VCaP (cell line): ENCODE measurements around the gene FOXP4.

ENCODE experiments used
- H3K27ac ChIP-seq: fragments of 450-650 bp; 2 replicates; pipeline ENCODE4 v1.5.1; 2017
- CTCF ChIP-seq: fragments of 450-650 bp; conservative IDR thresholded peaks from 2 replicates; pipeline ENCODE4 v1.5.1; 2017; ENCODE audit warnings: mild to moderate bottlenecking, moderate library complexity

Gene FOXP4

GRCh38 chr6:41626917-41627316 lies 80.7 kb downstream of the FOXP4 start:
- H3K27ac ChIP-seq: no peak overlapping the region

DNA sequence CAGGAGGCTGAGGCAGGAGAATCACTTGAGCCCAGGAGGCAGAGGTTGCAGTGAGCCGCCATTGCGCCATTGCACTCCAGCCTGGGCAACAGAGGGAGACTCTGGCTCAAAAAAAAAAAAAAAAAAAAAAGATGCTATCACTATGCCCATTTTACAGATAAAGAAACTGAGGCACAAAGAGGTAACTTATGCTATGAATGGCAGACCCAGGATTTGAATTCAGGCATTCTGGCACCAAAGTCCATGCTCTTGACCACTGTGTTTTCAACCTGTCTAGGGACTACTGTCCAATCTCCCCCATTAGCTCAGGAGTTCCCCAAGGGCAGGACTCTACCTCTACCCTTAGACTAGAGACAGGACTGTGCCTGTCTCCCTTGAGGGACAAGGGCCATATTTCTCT lies 82.9 kb downstream of the FOXP4 start:
- H3K27ac ChIP-seq: no peak overlapping the region

More at GRCh38 chr6:41626917-41627316, 80.7 kb downstream of the FOXP4 start:
- no peak for TF ChIP-seq CTCF

GRCh38 chr6:41630069-41630468 lies 83.9 kb downstream of the FOXP4 start:
- TF ChIP-seq CTCF: no peak
- no peak overlapping the region for H3K27ac ChIP-seq

More for the DNA sequence above, 82.9 kb downstream of the FOXP4 start:
- no peak for TF ChIP-seq CTCF

DNA sequence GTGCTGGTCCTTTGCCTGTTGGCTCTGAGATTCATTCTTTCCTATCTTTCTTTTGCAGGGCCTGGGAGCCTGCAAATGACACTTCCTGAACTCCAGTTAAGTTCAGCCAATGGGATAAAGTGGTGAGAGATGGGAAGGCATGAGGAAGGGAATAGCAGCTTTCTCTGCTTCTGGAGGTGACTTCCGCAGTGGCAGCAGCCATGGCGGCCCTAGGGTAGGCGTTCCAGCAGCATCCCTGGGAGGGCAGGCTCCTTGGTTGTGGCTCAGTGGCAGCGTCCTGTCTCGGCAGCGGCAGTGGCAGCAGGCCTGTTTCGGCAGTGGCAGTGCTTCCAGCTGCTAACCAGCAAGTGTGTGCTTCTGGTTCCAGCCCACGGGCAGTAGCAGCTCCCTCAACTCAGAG lies 84.8 kb downstream of the FOXP4 start:
- no peak overlapping the region for H3K27ac ChIP-seq
- no peak for TF ChIP-seq CTCF

- no peak overlapping the region for H3K27ac ChIP-seq
- no peak for TF ChIP-seq CTCF
These were observed 87.0 kb downstream of the FOXP4 start for GRCh38 chr6:41633056-41633634.

- no peak for TF ChIP-seq CTCF
- H3K27ac ChIP-seq: no peak overlapping the region
These were observed 88.5 kb downstream of the FOXP4 start for GRCh38 chr6:41634657-41635056.

- no peak overlapping the region for H3K27ac ChIP-seq
- TF ChIP-seq CTCF: no peak
These were observed 89.2 kb downstream of the FOXP4 start for GRCh38 chr6:41635365-41635764.
